Measurements from ENCODE around the gene C16orf90.
"Not testable (repeated sequence)": the region's sequence is repeated elsewhere in the genome, so short reads cannot be mapped to it uniquely, and the experiment has no call there.

The C16orf90 gene, protein sequence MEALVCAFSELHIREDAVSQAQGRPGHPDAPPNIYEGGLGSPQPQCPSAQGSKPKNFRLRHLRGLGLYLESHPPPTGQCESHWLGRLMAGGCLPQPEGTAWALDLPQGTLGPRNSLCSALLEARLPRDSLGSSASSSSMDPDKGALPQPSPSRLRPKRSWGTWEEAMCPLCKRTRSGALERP

DNA sequence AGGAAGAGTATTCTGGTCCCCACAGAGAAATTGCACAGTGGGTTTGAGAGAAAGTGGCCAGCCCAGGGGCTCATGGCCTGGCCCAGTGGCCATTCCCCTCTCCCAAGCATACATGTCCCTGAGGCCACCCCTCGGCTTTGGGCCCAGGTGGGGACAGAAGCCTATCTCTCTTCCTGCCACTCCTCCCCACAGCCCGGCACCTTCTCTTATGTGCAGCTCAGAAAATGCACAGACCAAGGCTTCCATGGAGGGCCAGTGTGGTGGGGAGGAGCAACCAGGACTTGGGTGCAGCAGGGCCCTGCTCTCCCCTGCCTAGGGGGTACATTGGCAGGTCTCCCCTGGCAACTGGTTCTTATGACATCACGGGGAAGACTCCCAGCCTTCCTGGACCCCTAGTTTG lies at the start of gene C16orf90:
Gene C16orf90 (minus strand): TSS at position 314 of the 400 bp plus-strand sequence. CDS start 68 bp downstream, at position 246.
- no peak for DNase-seq

DNA sequence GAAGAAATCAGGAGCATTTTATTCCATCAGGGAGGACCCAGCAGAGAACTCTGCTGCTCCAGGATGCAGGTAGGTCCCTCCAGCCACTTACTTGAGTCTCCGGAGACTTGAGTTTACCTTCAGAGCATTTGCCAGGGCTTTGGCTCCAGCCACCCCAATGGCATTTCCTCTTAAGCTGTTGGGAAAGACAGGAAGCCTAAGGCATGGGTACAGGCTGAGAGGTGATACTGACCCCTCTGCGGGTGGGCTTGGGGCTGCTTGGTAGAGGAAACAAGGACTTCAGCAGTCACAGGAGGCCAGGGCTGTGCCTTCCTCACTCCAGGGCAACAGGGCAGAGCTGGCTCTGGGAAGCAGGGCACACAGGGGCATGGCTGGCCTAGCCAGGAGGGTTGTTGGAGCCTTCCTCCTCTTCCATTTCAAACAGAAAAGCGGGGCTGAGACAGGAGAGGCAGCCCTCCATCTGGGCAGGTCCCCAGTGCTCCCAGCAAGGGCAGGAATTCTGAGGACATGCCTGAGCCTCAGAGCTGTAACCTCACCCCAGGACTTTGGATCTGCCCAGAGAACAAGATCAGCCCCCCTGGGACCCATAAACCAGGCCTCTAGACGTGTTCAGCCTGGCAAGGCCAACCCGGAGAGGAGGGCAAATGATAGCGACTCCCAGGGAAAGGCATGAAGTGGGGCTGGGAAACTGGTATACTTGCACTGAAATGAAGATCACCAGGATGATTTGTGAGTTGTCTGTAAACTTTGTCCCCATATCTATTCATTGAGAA lies 47.5 kb upstream of the C16orf90 start:
- no peak for DNase-seq

DNA sequence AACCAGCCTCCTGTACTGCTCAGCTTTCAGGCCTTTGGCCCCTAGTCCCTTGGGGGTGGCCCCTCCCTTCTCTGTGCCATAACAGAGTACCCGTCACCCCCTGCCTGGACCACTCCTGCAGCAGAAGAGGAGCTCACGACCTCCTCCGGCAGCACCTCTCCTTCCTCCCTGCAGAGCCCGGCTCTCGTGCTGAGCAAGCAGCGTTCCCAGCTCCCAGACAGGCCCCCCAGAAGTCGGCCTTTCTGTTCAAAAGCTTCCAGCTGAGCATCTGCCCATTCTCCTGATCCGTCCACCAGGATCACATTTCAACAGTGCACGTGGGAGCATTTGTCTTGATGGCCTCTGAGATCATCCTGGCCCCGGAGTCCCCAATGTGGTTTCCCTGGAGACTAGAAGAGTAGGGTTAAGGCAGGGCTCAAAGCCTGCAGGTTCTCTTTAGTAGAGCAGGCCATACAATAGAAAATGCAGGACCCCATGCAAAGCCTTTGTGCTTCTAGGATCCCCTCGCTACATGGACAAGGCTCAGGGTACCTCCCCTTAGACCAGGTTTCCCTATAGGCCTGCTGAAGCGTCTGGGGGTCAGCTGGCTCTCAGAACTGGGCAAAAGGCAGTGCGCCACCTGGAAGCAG lies 46.4 kb upstream of the C16orf90 start:
- DNase-seq: no peak

DNA sequence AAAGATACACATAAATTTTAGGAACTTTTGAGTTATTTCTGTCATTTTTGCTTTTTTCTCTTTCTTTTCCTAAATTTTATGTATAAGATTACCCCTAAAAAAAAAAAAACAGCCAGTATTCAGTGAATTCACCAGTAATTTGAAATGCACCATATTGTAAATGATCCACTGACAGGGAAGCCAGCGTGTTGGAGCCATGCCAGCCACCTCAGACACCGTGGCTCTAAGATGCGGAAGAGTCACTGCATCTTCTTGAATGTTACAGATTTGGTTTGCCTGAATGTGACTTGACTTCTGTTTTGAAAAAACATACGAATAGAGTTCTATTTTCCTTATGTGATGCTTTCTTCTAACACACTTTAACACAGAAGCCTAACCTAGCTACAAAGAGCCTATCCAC lies 42.9 kb upstream of the C16orf90 start:
- no peak for DNase-seq

DNA sequence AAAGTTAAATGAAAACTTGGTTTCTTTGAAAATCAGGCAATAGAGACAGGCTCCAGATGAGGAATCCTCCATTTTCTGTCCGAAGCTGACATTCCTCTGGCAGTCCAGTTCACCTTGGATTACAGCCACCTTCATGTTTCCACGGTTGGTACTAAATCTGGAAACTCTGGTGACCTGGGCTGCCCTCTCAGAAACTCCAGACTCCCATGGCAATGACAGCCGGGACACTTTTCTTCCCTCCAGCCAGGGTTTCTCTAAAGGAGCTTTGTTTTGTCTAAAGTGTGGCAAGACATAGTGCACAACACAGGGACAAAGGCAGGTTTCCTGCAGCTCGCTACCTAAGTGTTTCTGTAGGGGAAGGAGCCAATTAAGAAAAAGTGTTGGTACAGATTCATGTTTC lies 41.6 kb upstream of the C16orf90 start:
- DNase-seq: no peak

DNA sequence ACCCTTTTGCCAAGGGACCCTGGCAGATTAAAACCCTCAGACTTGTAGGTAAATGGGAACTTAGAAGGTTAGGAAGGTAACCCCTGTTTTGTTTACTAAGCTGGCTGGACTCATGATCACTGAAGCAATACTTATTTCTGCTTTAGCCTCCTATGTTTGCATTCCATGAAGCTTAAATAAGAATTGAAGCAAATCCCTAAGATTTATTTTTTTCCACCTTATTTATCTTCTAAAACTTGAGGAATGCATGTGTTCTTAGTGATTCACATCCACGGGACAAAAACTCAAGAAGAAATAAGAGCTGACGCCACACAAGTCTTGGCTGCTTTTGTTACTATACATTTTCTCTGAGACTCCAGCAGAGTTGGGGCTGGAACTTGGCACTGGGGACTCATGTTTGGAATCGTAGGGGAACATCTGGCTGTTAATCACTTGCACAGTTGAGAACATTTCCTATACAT lies 41.0 kb upstream of the C16orf90 start:
- no peak for DNase-seq

DNA sequence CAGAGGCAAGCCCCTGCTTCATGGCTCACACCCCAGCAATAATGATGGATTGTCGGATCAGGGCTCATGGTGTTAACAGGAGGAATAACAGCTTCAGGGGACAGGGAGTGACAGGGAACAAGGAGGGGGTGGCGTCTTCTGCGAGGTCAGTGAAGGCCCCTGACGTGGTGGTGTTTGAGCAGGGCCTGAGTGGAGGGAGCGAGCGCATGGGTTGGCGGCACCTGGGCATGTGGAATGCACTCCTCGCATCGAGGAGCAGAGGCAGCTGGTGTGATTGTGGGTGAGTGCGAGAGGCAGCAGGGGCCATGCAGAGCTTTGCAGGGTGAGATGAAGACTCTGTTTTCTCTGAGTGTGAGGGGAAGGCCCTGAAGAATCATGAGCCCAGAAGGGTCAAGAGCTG lies 38.8 kb upstream of the C16orf90 start:
- DNase-seq: no peak

DNA sequence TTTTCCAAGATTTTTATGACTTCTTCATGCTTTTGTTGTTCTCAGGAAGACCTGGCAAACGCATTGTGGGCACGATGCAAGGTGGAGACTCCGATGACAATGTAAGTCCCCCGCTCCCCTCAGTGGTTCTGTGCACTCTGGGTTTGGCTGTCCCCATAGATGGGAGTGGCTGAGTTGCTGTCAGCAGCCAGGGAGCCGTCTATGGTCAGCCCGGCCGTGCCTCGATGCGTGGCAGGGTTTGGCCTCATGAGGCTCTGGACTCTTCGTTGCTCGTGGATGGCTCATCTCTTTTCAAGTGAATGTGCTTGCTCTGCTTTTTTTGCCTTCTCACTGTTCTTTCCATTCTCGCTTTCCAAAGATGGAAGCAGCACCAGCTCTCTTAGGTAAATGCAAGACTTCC lies 37.5 kb upstream of the C16orf90 start:
- no peak for DNase-seq

DNA sequence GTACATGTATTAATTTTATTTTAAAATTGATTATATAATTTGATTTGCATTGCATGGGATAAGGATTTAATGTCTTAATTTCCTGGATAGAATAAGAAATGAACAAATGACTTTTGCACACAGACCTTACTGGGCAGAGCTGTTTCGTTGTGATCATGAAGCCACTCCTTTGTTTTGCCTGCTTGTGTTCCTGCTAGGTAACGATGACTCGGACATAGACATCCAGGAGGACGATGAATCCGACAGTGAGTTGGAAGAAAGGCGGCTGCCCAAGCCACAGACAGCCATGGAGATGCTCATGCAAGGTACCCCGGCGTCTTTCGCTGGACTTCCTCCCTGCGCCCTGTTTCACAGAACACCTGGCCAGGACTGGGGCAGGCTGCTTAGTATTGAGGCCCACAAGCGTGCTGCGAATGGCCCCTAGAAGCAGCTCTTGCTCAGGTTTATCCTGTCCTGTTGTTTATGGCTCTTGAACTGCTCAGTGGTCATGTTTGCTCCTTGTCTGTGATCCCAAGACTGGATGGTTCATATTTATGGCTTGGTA lies 35.2 kb upstream of the C16orf90 start:
- DNase-seq: no peak

DNA sequence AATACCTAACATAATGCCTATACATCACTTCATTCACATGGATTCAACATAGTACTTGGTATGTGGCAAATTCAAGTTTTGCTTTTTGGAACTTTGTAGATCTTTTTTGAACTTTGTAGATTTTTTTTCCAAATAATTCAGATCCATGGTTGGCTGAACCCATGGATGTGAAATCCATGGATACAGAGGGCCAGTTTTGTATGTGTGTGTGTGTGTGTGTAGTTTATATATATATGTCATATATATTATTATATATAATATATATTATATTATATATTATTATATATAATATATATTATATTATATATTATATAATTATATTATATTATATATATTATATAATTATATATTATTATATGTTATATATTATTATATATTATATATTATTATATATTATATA lies 33.9 kb upstream of the C16orf90 start:
- DNase-seq: no peak

DNA sequence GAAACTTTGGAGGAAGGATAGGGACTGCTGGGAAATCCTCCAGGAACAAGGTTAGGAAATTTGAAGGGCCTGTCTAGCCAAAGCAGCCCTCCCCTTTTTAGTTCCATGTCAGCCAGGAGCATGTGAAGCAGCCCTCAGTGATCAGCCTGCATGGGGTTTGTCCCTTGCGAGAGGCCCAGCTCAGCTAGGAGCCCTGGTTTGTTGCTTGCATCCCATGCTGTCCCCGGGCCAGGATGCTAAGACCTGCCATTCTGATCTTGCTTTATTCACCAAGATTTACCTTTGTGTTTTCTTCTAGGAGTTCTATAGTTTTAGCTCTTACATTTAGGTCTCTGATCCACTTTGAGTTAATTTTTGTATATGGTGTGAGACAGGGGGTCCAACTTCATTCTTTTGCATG lies 33.1 kb upstream of the C16orf90 start:
- DNase-seq: no peak

DNA sequence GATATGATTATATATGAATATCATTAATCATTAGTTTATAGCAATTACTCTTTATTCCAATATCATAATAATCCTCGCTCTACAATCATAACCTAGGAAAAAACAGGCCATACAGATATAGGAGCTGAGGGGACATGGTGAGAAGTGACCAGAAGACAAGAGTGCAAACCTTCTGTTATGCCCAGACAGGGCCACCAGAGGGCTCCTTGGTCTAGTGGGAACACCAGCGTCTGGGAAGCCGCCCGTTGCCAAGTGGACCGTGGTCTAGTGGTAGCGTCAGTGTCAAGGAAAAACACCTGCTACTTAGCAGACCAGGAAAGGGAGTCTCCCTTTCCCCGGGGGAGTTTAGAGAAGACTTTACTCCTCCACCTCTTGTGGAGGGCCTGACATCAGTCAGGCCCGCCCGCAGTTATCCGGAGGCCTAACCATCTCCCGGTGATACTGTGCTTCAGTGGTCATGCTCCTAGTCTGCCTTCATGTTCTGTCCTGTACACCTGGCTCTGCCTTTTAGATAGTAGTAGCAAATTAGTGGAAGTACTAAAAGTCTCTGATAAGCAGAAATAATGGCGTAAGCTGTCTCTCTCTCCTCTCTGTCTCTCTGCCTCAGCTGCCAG lies 32.0 kb upstream of the C16orf90 start:
- not testable (repeated sequence) for DNase-seq

DNA sequence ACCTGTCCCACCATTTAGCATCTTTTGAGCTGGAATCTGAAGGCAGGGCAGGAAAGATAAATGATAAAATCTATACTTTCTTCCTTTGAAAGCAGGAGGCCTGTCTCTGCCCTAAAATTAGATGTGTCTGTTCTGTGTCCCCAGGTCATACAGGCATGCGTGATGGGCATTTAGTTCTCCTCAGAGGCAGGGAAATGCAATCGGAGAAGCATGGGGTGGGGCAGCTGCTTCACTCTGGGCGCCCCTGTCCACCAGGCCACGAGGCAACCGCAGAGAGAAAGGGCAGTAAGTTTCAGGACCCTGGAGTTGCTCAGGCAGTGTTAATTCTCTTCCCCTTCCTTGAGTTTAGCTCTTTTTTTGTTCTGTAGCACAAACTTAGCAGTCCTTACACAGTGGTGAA lies 30.7 kb upstream of the C16orf90 start:
- DNase-seq: no peak

DNA sequence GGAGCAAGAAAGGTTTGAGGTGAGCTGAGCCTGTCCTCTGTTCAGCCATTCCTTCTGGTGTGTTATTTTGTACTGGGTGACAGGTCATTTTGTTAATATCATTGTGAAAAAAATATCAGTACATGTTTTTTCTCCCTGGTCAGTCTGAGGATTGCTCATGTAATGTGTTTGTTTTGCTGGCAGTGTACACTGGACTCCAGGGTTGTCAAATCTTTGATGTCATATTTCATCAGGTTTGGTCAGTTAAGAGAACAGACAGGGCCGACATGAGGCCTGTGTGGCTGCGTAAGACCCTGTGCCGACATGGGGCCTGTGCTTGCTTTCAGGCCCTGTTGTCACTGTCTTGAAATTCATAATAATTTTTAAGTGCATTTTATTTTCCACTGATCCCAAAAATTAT lies 28.0 kb upstream of the C16orf90 start:
- DNase-seq: no peak

DNA sequence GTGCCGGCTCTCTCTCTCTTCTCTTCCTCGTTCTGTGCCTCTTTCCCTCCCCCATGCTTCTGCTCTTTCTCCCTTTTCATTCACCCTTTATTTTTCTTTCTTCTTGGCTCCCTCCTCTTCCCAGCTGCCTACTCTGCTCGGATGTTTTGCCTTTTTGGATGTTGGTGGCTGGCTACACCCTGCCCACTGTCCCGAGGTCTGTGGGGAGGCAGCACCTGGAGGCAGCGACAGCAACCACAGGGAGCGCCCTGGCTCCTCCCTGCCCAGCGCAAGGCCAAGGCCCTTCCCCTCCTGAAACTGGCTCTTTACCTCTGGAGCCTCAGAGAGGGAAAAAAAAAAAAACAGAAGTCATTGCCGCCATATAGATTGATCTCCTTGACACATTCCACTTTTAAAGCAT lies 25.6 kb upstream of the C16orf90 start:
- no peak for DNase-seq

DNA sequence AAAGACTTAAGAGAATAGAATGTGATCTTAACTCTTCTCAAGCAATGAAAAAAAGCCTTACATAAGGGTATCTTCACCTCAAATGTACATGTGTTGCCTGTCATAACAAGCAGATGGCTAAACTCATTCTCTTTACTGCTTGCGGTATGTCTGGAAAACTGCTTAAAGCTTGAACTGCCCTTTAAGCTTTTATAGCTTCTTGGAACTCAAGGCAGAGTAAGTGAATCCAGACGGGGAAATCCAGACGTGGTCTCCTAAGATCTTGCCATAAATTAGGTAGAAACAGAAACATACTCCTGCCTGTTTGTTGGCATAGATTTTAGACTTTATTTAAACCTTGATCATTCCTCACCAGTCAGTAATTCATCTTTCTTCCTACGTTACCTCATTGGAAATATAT lies 25.1 kb upstream of the C16orf90 start:
- DNase-seq: no peak

DNA sequence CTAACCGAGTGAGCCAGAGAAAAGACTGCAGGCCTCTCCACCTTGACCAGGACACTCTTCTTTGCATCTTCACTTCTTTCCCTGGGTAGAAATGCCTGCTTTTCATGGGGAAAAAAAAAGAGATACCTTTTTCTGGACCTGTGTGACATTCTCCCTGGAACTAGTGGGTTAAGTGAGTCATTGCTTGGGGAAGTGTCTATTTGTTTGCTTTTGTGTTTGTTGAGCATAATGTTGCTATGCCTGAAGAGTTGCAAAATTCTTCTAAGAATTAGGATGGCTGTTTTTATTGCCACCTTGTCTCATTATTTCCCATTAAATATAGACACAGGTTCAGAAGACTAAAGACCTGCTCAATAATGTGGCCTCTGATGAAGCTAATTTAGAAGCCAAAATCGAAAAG lies 24.3 kb upstream of the C16orf90 start:
- no peak for DNase-seq

DNA sequence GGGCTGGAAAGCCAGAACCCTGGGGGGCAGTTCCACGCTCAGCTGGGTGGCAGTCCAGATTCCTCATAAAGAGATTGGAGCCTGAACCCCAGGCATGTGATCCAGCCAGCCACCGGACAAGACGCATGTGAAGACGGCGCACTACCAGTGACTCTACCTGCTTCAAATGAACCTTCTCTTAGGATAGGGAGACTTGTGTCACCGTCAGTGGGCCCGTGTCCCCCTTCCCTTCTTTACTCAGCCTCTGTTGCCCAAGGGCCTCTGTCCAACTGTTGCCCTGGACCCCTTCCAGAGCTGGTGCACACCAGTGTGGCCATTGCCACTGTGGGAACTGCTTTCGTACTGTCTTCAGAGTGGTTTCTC lies 23.7 kb upstream of the C16orf90 start:
- no peak for DNase-seq

DNA sequence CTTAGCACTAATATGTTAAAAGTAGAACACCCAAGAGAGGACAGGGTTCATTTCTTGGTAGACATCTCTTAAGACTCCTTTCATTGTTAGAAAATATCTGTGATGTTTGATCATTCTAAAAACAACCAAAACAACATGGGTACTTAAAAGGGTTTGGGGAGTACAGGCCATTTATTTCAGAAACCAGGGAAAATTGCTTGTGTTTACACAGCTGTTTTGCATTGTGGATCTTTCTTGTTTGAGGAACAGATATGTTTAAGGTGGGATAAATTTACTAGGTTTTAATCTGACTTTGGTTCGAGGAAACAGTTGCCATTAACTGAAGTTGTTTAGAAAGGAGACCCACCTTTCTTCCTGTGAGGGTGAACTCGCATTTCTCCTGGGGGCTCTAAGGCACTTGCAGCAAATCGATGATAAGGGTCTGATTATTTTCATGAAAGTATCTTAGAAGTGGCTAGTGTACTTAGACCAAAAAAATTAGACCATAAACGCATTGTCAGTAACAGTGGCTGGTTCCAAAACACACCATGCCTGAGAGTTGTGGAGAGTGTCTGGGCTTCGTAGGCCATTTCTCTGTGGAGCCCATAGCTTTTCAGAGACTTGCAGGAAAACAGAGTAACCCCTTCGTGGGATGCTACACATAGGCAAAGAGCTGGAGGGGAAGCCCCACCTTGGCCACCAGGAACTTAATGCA lies 23.1 kb upstream of the C16orf90 start:
- no peak for DNase-seq

DNA sequence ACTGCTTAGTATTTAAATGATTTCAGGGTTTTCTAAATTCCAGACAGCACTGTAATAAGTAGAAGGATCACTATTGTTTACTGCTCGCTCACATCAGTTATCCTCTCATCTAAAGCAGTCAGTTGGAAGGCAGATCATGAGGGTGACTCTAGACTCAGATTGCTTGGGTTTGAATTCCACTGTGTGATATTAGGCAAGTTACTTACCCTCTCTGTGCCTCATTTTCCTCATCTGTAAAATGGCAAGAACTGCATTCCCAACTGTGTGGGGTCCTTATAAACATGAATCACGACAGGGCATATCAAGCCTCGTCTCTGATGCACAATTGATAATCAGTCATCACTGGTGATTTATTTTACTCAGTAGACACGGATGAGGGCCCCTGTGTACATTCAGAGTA lies 20.6 kb upstream of the C16orf90 start:
- no peak for DNase-seq

DNA sequence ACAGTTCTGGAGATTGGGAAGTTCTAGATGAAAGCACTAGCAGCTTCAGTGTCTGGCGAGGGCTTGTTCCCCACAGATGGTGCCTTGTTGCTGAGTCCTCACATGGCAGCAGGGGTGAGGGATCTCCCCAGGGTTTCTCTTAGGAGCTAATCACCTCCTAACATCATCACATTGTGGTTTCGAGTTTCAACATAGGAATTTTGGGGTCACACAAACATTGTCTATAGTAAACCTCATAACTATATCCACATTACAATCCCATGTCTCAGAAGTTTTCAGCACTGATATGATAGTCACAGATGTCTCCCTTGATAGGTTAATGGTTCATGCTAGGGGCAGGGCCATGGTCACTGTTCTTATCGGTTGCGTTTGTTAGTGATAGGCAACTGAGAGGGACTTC lies 19.3 kb upstream of the C16orf90 start:
- no peak for DNase-seq

DNA sequence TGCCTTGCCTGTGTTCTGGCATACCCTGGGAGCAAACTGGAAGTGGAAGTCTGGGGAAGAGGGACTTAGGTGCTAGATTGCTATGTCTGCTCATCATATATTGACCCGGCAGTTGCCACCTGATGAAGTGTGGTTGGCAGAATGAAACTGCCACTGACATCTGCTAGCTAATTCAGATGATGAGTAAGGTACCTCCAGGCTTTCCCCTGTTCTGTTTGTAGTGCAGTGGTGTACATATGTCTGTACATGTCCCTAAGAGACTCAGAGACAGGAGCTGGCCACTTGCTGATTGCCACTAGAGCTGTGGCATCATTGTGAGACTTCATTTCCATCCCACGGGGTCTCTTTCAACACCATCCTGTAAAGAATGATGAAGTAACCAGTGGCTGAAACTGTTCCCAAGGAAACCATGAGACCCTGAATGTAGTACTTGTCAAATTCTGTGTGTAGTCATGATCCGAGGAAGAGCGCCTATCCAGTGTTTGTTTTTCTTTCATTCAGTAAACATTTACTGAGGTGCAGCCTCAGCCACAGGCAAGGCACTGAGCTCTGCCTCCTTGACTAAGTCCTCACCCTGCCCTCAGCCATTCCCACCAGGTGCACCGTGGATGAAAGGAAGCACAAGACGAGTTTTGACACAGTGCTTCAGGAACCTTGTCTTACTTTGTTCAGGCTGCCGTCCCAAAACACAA lies 18.7 kb upstream of the C16orf90 start:
- no peak for DNase-seq

Data from NCI-H510A (cell line).